Hypothalamus (tissue), 51 donors: ENCODE data around the gene TSPAN6.

Experiments
- DNase-seq, 51 donors: peaks; one replicate each; lab custom pipeline; 2025; lab: John Stamatoyannopoulos, UW

Gene TSPAN6

DNA sequence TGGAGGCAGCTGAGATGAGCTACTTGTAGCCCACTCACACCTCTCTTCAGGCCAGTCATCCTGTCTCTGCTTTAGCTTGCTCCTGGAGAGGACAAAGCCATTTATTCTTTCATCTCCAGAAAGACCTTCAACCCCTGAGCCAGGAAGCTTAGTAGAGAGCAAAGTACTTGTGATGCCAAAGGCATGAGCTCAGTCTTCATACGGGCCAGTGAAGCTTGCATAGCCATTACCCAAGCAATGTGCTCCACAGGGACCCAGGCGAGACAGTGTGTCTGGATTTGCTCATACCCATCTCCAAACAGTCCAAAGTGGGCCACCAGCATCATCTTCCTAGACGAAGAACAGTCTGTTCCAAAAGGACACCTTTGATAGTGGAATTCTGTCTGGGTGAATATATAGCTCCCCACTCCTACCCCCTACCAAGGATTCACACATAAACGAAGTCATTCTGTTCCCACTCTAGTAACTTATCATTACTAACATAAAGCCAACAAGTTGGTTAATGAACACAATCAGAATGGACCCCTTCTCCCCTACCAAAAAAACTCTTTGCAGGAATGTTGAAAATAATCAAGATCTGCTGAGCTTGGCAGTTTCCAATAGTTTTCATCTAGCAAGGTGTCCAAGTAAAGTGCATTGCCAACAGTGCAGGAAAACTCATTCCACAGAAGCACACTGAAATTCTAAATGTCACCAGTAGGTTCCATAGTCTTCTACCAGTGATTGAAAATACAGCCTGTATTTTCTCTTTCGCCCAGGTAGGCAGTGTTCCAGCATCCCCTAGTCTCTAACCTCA lies 45.2 kb downstream of the TSPAN6 start:
- no peak for DNase-seq

DNA sequence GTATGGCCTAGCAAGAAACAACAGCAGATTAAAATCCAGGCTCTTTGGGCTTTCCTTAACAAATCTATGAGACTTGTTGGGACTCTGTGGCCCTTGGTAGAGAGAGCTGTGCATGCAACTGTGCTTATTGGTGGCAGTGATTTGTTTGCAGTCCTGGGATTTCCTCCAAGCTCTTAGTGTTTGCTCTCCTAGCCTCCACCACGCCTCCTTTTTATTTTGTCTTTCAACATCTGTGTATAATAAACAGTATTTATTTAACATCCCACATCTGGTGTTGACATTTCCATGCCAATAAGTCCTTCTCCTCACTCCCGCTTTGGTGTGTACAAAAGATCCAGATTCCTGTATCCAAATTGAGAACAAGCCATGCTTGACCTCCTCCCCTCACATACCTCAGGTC lies 48.7 kb downstream of the TSPAN6 start:
- DNase-seq: no peak

DNA sequence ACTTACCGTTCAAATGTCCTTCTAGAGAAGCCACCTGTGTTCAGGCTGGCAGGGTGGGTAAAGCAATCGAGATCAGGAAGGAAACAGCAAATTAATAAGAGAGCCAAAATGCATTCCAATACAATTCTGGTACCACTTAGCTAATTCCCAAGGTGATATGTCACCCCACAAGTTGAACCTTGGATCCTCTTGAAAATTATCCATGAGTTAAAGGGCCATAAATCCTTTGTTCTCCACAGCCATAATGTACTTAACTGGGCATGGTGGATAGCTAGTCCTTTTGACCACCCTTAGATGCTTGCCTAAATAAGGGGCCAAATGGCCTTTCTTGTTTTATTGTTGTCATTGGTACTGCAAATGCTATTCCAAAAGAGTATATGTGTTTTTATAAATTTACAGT lies 49.9 kb downstream of the TSPAN6 start:
- no peak for DNase-seq

DNA sequence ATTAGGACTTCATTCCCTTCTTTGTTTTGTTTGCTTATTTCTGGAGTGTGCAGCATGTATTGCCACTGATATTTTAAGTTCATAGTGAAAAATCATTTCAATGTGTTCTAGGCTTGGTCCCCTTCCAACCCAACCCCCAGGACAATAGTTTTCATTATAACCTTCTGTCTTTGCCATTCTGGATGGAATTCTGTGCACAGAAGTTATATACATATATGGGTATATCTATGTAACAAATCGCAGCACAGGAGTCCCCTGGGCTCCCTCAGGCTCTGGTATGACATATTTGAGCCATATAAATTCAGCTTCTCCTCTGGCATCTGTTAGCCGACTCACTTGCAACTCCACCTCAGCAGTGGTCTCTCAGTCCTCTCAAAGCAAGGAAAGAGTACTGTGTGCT lies 52.0 kb downstream of the TSPAN6 start, which contains the start of gene TNMD:
TNMD (plus strand) TSS at position 326 of the 400 bp plus-strand sequence. CDS start 83 bp downstream, outside the sequence.
- no peak for DNase-seq
